Measurements from ENCODE around the gene SORBS1.

SORBS1 gene

GRCh38 chr10:95404864-95405263 lies 156.3 kb downstream of the SORBS1 start:
- DNase-seq = no peak

DNA sequence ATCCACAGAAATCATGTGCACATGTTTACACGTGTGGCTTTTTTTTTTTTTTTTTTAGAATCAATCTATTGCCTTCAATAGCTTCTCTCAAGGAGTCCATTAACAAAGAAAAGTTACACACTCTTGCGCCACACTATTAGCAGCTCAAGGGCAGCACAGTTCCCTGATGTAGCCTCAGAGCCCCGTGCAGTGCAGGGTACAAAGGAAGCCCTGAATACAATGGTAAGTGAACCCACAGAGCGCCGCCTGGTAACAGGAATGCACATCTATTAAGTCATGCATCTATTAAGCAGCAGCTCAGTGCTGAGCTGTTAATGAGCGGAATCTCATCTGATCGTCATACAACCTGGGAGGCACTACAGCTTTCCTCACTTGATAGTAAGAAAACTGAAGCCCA lies 156.7 kb downstream of the SORBS1 start:
- DNase-seq = no peak

GRCh38 chr10:95403700-95404461 lies 157.3 kb downstream of the SORBS1 start:
- DNase-seq = no peak

DNA sequence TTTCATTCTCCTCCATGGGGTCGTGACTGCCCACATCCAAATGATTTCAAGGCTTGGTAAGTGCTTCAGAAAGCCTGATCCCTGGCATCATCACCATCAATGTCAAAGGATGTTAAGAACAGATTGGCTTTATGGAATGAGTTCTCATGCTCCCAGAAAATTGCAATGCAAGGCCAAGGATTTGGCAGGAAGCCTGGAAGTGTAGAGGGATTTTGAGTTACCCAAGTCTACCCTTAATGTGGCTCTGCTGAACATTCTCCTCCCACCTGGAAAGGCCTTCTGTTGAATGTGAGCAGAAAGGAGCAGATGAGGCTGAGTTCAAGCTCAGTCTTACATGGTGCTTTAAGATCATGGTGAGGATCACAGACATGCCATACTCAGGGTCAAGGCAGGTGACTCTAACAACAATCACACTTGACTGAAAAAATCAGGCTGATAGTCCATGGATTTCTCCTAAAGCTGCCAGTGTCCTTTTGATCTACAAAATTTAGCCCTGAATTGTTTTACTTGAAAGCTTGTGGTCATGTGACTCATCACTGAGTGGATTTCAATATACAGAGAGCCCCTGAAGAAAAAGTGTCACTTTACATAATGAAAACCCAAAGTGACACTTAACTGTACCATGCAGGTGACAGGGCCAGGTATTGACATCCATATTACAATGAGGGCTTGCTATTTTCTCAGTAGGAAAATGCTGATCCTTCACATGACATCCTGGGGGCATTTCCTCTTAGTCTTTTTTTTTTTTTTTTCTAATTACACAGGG lies 159.3 kb downstream of the SORBS1 start:
- DNase-seq = no peak

GRCh38 chr10:95400787-95401186 lies 160.4 kb downstream of the SORBS1 start:
- no peak for DNase-seq

DNA sequence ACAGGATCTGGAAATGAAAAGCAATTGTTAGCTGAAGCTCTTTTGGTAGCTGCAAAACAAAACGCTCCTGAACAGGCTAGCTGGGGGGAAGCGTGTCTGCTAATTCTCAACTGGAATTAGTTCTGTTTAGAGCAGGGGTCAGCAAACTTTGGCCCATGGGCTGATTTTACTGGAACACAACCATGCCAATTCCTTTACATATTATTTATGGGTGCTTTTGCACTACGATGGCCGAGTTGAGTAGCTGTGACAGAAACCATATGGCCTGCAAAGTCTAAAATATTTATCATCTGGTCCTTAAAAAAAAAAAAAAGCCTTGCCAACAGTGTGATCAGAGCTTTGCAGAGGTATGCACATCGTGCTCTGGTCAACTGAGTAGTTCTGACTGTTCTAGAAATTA lies 162.0 kb downstream of the SORBS1 start:
- no peak for DNase-seq

DNA sequence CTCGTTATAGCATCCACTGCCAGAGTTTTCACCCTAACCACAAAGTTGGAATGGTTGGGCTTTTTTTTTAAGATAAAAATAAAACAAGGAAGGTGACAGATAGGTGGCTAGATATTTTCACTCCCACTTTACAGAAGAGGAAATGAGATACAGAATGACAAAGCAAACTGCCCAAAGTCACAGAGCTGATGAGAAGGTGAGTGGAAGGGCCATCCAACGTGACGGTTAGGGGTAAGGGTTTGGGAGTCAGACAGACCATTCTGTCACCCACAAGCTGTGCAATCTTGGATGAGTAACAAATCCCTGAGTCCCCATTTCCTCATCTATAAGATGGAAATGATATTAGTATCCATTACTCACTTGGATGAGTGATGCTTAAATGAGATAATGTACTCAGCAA lies 163.4 kb downstream of the SORBS1 start:
- no peak for DNase-seq

GRCh38 chr10:95395947-95396449 lies 165.2 kb downstream of the SORBS1 start:
- no peak for DNase-seq

DNA sequence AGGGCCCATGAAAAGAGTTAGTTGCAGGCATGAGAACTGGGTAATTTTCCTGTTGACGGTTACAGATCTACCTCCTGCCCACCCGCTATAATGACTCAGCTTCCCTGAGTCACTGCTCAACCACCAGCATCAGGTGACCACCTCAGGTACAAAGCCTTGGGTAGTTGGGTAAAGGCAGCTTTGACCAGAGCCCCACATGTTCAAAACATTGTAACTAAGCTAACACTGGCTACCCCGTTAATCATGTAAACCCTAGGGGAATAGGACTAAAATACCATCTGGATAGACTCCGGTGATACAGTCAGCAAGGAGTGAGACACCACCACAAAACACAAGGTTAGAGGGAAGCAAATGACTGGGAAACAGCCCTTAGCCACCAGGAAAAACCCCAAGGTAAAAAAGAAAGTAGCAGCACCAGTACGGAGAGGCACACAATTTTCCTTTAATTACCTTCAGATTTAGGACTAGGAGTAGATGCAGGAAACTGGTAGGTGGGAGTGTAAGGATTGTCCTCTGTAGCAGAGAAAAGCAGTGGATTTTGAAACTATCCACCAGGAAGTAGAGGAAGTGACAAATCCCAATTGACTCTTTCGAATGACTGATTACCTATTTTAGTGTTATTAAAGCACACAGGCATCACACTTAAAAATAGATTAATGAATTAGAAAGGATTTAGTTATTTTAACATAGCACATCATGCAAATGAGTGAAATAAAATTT lies 166.8 kb downstream of the SORBS1 start:
- DNase-seq = no peak

DNA sequence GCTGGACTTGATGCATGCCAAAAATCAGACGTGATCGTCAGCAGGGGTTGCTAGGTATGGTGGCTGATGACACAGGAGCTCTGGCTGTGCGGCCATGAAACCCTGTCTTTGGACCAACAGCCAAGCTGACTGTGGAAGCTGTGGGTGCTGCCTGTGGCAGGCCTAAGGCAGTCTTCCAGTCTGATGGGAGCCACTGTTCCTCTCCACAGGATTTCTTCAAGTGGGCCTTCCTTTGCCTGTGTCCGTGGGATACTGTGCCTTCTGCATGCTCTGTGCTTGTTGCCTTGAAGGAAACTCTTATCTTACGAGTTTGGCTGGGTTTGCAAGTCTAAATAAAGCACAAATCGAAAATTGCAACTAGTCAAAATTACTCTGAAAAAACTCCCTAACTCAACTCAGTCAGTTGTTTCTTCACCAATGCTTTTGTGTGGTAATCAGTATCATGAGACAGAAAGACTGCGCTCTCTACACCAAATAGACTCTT lies 168.4 kb downstream of the SORBS1 start:
- no peak for DNase-seq

- DNase-seq = no peak
These were observed 169.0 kb downstream of the SORBS1 start for GRCh38 chr10:95392217-95392584.

DNA sequence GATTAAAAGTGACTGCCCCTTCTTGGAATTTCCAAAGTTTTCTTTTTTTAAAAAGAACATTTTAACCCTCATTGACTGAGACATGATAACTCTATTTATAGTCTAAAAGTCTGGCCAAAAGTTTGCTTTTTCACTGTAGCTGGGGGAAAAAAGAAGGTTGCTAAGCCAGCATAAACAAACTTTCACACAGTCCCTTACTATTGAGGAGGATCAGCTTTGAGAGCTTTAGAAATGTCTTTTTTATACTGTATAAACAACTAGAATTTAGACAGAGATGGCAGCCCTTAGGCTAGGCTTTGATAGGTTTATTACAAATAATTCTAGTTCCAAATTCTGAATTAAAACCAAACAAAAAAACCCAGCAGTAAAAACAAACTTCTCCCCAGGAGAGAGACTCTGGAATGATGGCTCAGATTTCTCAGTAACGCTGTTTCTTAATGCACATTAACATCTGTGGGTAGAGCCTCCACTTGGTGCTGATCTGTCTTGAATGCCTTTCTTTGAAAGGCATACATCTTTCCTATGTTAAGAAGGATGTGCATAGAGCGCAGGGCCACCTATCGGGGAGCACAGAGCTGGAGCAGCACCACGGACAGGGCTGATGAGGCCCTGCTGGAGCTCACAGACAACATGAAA lies 169.5 kb downstream of the SORBS1 start:
- DNase-seq = no peak

DNA sequence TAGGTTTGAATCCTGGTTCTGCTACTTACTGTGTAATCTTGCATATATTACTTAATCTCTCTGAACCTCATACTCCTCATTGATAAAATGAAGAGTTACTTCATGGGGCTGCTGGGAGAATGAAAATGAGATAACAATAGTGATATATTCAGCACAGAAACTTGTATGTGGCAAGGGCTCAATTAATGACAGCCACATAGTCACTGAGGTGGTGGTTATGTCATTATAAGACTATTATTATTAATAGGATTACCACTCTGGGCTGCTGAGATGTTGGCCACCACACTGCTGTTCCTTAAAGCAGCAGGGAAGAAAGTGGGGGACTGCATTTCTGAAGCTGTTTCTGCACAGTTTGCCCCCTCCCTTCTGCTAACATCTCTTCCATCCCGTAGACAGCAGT lies 170.0 kb downstream of the SORBS1 start:
- no peak for DNase-seq

DNA sequence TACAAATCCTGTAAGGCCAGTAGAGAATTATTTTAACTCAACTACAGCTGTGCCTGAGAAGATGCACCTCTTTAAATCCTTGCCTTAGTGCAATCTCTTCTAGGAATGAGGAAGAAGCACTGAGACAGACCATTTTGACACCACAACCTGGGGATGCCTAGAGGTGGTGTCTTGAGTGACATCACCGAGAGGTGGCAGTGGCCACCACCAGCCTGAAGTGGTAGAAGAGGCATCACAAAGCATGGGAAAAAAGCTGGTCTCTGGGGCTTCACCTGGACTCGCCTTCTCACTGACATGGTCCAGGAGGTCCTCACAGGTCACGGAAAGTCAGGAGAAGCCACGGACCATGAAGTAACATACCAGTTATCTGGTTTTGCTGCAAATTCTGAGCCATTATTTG lies 171.2 kb downstream of the SORBS1 start:
- DNase-seq = no peak

DNA sequence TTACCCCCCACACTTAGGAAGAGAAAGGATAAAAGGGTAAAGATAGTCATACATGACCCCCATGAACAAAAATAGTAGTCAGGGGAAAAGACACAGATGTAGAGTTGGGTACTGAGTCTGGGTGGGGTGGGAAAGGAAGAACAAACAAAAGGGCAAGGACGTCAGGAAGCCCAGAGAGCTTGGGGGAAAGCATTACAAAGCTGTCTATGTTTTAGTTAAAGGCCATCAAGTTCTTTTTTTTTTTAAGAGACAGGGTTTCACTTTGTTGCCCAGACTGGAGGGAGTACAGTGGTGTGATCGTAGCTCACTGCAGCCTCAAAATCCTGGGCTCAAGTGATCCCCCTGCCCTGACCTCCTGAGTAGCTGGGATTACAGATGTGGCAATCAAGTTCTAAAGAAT lies 172.0 kb downstream of the SORBS1 start:
- no peak for DNase-seq

- no peak for DNase-seq
These were observed 172.6 kb downstream of the SORBS1 start for GRCh38 chr10:95388539-95388938.

GRCh38 chr10:95388109-95388471 lies 173.1 kb downstream of the SORBS1 start:
- DNase-seq = no peak

DNA sequence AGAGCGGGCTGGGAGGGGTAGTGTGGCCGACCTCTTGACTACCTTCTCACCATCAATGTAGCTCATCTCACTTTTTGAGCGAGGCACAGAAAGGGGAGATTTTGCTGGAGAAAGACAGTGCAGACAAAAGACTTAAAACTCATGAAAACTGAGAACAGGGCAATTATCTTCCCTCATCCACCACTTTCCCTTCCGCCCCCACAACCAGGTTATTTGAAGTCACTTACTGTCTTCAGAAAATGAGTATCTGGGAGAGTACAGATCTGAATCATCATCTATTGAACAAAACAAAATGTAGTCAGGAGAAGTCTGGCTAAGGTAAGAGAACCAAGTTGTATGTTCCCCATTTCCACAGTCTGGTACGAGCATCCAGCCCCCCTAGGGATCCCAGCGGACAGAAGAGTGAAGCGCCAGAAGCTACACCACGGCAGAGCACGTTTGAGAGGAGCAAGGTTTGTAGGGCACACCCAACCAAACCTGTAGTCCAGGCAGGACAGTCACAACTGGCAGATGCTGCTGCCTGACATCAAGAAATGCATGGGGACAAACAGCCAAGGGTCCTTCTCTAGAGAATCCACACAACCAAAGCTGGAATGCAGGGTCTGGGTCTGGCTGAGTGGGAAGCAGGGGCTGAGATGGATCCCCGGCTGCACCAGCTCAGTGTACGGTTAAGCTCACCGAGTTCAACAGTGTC lies 177.0 kb downstream of the SORBS1 start:
- peak; percentile 52 for DNase-seq

- DNase-seq = no peak
These were observed 178.6 kb downstream of the SORBS1 start for GRCh38 chr10:95382596-95382995.

DNA sequence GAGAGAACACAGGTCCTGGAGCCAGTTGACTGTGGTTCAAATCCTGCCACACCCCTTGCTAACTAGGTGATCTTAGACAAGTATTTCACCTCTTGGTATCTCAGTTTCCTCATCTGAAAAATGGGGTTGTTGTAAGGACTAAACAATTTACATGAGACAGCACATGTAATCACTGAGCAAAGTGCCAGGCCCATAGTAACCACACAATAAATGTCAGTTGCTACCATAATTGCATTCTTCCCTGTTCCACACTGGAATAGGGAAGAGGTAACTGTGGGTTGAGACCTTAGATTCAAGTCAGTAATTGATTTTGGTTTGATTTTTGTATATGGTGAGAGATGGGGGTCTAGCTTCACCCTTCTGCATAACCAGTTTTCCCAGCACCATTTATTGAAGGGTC lies 179.0 kb downstream of the SORBS1 start:
- no peak for DNase-seq

- no peak for DNase-seq
These were observed 183.2 kb downstream of the SORBS1 start for GRCh38 chr10:95377950-95378349.

DNA sequence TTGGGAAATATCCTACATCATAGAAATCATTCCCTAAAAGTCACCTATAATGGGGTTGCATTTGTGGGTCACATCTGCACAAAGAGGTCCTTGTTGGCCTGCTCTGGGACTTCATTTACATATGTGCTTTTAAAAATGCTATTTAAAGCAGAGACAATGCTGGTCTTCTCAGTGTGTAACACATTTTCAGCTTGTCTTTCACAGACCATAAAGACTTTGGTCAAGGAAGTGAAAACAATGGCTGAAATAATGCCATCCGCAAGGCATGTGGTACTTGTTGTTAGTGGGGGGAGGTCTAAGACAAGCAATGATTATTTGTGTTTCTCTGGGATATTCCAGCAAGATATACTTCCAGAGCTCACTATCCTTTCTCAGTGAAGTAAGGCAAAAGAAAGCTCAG lies 185.8 kb downstream of the SORBS1 start:
- DNase-seq = no peak

All from stimulated activated CD8-positive, alpha-beta memory T cell treated with anti-CD3 and anti-CD28 coated beads, Interleukin-4, amount 100 ng/mL, for 48 hours (primary cell).